HEK293T (cell line): ENCODE data around the gene ARHGAP26.

Experiments used
- CTCF ChIA-PET: fragments of 350-600 bp; formaldehyde crosslinking; extraction: SDS; loops from one replicate; lab custom pipeline; 2021; ENCODE audit warnings: antibody characterized with exemption, inconsistent platforms; lab: Yijun Ruan, JAX
- POLR2A ChIA-PET: fragments of 350-600 bp; formaldehyde crosslinking; extraction: SDS; loops from one replicate; lab custom pipeline; 2020; ENCODE audit warnings: antibody characterized with exemption, inconsistent platforms; lab: Yijun Ruan, JAX
- DNase-seq: peaks from one replicate; pipeline ENCODE4 v3.0.0; 2012; ENCODE audit warnings: mixed read lengths; ENCODE audit errors: extremely low spot score
- ARNT ChIP-seq: fragments of 450-650 bp; IDR thresholded peaks from 2 replicates; pipeline ENCODE4 v1.6.1; 2017; ENCODE audit warnings: mild to moderate bottlenecking
- BHLHE40 ChIP-seq: fragments of 450-650 bp; IDR thresholded peaks from 2 replicates; pipeline ENCODE4 v1.6.1; 2016; ENCODE audit warnings: mild to moderate bottlenecking, moderate library complexity, borderline replicate concordance
- CTBP1 ChIP-seq: fragments of 450-650 bp; IDR thresholded peaks from 2 replicates; pipeline ENCODE4 v1.6.1; 2016; ENCODE audit warnings: borderline replicate concordance
- ELF4 ChIP-seq: fragments of 450-650 bp; IDR thresholded peaks from 2 replicates; pipeline ENCODE4 v1.6.1; 2017; ENCODE audit warnings: antibody characterized with exemption
- FOXA1 ChIP-seq: fragments of 450-650 bp; IDR thresholded peaks from 2 replicates; pipeline ENCODE4 v1.6.1; 2016; ENCODE audit warnings: mild to moderate bottlenecking
- FOXK2 ChIP-seq: fragments of 450-650 bp; IDR thresholded peaks from 2 replicates; pipeline ENCODE4 v1.6.1; 2016; ENCODE audit warnings: mild to moderate bottlenecking
- FOXM1 ChIP-seq: fragments of 450-650 bp; IDR thresholded peaks from 2 replicates; pipeline ENCODE4 v1.6.1; 2017; ENCODE audit warnings: mild to moderate bottlenecking, borderline replicate concordance
- HDGF ChIP-seq: fragments of 450-650 bp; IDR thresholded peaks from 2 replicates; pipeline ENCODE4 v1.6.1; 2017; ENCODE audit warnings: antibody characterized with exemption, borderline replicate concordance
- L3MBTL2 ChIP-seq: fragments of 450-650 bp; conservative IDR thresholded peaks from 2 replicates; pipeline ENCODE4 v1.6.1; 2016; ENCODE audit warnings: mild to moderate bottlenecking
- LEF1 ChIP-seq: fragments of 450-650 bp; IDR thresholded peaks from 2 replicates; pipeline ENCODE4 v1.6.1; 2017; ENCODE audit warnings: mild to moderate bottlenecking, borderline replicate concordance
- NFRKB ChIP-seq: fragments of 450-650 bp; IDR thresholded peaks from 2 replicates; pipeline ENCODE4 v1.6.1; 2016; ENCODE audit warnings: mild to moderate bottlenecking, moderate library complexity
- PKNOX1 ChIP-seq: fragments of 450-650 bp; IDR thresholded peaks from 2 replicates; pipeline ENCODE4 v1.6.1; 2016
- SP1 ChIP-seq: fragments of 450-650 bp; IDR thresholded peaks from 2 replicates; pipeline ENCODE4 v1.6.1; 2017
- SUZ12 ChIP-seq: fragments of 450-650 bp; IDR thresholded peaks from 2 replicates; pipeline ENCODE4 v1.6.1; 2016; ENCODE audit warnings: mild to moderate bottlenecking
- TARDBP ChIP-seq: fragments of 450-650 bp; IDR thresholded peaks from 2 replicates; pipeline ENCODE4 v1.6.1; 2016
- ZNF384 ChIP-seq: fragments of 450-650 bp; IDR thresholded peaks from 2 replicates; pipeline ENCODE4 v1.6.1; 2016

Gene ARHGAP26

GRCh38 chr5:142966121-142966420 lies 195.9 kb downstream of the ARHGAP26 start:
- no peak for DNase-seq
- ChIA-PET POLR2A (no interaction called here), CTCF (interaction anchor here (1.4 kb wide), 1 partner anchor 40 kb away, joined by 4 read pairs; no protein-coding TSS in a partner anchor)
- TF ChIP-seq SUZ12 (no peak), ELF4 (no peak), NFRKB (no peak), L3MBTL2 (no peak), TARDBP (no peak), PKNOX1 (no peak), CTBP1 (no peak), FOXK2 (no peak), BHLHE40 (no peak), HDGF (no peak), FOXM1 (no peak), SP1 (no peak), LEF1 (no peak), ARNT (no peak), FOXA1 (no peak), ZNF384 (no peak)

GRCh38 chr5:142969186-142969585 lies 199.0 kb downstream of the ARHGAP26 start:
- ChIA-PET POLR2A (no interaction called here), CTCF (no interaction called here)
- TF ChIP-seq CTBP1 (no peak), FOXA1 (no peak), NFRKB (no peak), SUZ12 (no peak), FOXK2 (no peak), FOXM1 (no peak), SP1 (no peak), ARNT (no peak), LEF1 (no peak), L3MBTL2 (no peak)
- DNase-seq = no peak

- POLR2A ChIA-PET = no interaction called here
- CTCF ChIA-PET = no interaction called here
- no peak for DNase-seq
- no peak for TF ChIP-seq SP1
These were observed 199.7 kb downstream of the ARHGAP26 start for GRCh38 chr5:142969624-142970439.

- DNase-seq = no peak
- POLR2A ChIA-PET = no interaction called here
- TF ChIP-seq FOXK2 = no peak
- TF ChIP-seq ELF4 = no peak
- no peak for TF ChIP-seq TARDBP
- TF ChIP-seq HDGF = no peak
- no peak for TF ChIP-seq CTBP1
- no peak for TF ChIP-seq FOXA1
- no peak for TF ChIP-seq NFRKB
- TF ChIP-seq LEF1 = no peak
- no peak for TF ChIP-seq SP1
- no peak for TF ChIP-seq SUZ12
- TF ChIP-seq L3MBTL2 = no peak
- no peak for TF ChIP-seq BHLHE40
- no peak for TF ChIP-seq ARNT
- TF ChIP-seq FOXM1 = no peak
- CTCF ChIA-PET = no interaction called here
These were observed 200.4 kb downstream of the ARHGAP26 start for GRCh38 chr5:142970440-142971030.

GRCh38 chr5:142971303-142972013 lies 201.3 kb downstream of the ARHGAP26 start:
- CTCF ChIA-PET = interaction anchor here (0.7 kb wide), 1 partner anchor 12 kb away, joined by 3 read pairs; no protein-coding TSS in a partner anchor
- no peak for DNase-seq
- TF ChIP-seq SUZ12 = no peak
- TF ChIP-seq LEF1 = no peak
- TF ChIP-seq ARNT = no peak
- no peak for TF ChIP-seq CTBP1
- TF ChIP-seq ELF4 = no peak
- no peak for TF ChIP-seq SP1
- no peak for TF ChIP-seq FOXA1
- TF ChIP-seq PKNOX1 = no peak
- no peak for TF ChIP-seq TARDBP
- no peak for TF ChIP-seq FOXM1
- no peak for TF ChIP-seq L3MBTL2
- TF ChIP-seq BHLHE40 = no peak
- no peak for TF ChIP-seq ZNF384
- no peak for TF ChIP-seq FOXK2
- TF ChIP-seq HDGF = no peak
- no peak for TF ChIP-seq NFRKB
- POLR2A ChIA-PET = no interaction called here

- POLR2A ChIA-PET = no interaction called here
- CTCF ChIA-PET = interaction anchor here (0.7 kb wide), 1 partner anchor 13 kb away, joined by 3 read pairs; no protein-coding TSS in a partner anchor
- DNase-seq = no peak
- TF ChIP-seq FOXA1 (no peak), NFRKB (no peak), LEF1 (no peak), ZNF384 (no peak), SP1 (no peak), CTBP1 (no peak), TARDBP (no peak)
These were observed 201.9 kb downstream of the ARHGAP26 start for GRCh38 chr5:142972064-142972570.
